ENCODE data around the gene KRTAP12-1.

KRTAP12-1 gene

GRCh38 chr21:44710294-44710665 is 28.3 kb upstream of the KRTAP12-1 start:
- Histone ChIP-seq H3K4me2 (ENCODE audit: low read length) (no peak overlapping the region), H3K36me3 (ENCODE audit: insufficient read depth, low read length) (no peaks in the 10 kb centered on the region), H3K9me3 (replicated peaks; ENCODE audit: low read length) (no peaks in the 10 kb centered on the region), H3K27me3 (ENCODE audit: control insufficient read depth, insufficient read depth, low read length) (peaks cover 90% of the 10 kb centered on the region), H3K4me3 (ENCODE audit: low read length) (no peak overlapping the region), H3K9ac (ENCODE audit: low read depth, low read length) (no peak overlapping the region), H3K4me1 (ENCODE audit: control insufficient read depth, insufficient read depth, low read length) (no peaks in the 10 kb centered on the region)

GRCh38 chr21:44709426-44710293 is 27.7 kb upstream of the KRTAP12-1 start:
- Histone ChIP-seq H3K27me3 (ENCODE audit: control insufficient read depth, insufficient read depth, low read length) (peaks cover 86% of the 10 kb centered on the region), H3K4me1 (ENCODE audit: control insufficient read depth, insufficient read depth, low read length) (no peaks in the 10 kb centered on the region), H3K4me2 (ENCODE audit: low read length) (no peak overlapping the region), H3K36me3 (ENCODE audit: insufficient read depth, low read length) (no peaks in the 10 kb centered on the region), H3K4me3 (ENCODE audit: low read length) (no peak overlapping the region), H3K9me3 (replicated peaks; ENCODE audit: low read length) (no peaks in the 10 kb centered on the region), H3K9ac (ENCODE audit: low read depth, low read length) (no peak overlapping the region)

GRCh38 chr21:44708866-44709425 is 27.0 kb upstream of the KRTAP12-1 start:
- no peaks in the 10 kb centered on the region for H3K36me3 ChIP-seq (ENCODE audit: insufficient read depth, low read length)
- no peaks in the 10 kb centered on the region for H3K4me1 ChIP-seq (ENCODE audit: control insufficient read depth, insufficient read depth, low read length)
- H3K27me3 ChIP-seq (ENCODE audit: control insufficient read depth, insufficient read depth, low read length) = peaks cover 86% of the 10 kb centered on the region
- no peaks in the 10 kb centered on the region for H3K9me3 ChIP-seq (replicated peaks; ENCODE audit: low read length)
- H3K4me3 ChIP-seq (ENCODE audit: low read length) = no peak overlapping the region
- H3K4me2 ChIP-seq (ENCODE audit: low read length) = no peak overlapping the region
- no peak overlapping the region for H3K9ac ChIP-seq (ENCODE audit: low read depth, low read length)

GRCh38 chr21:44708213-44708865 is 26.4 kb upstream of the KRTAP12-1 start:
- Histone ChIP-seq H3K36me3 (ENCODE audit: insufficient read depth, low read length) (no peaks in the 10 kb centered on the region), H3K9me3 (replicated peaks; ENCODE audit: low read length) (no peaks in the 10 kb centered on the region), H3K4me2 (ENCODE audit: low read length) (no peak overlapping the region), H3K27me3 (ENCODE audit: control insufficient read depth, insufficient read depth, low read length) (peaks cover 86% of the 10 kb centered on the region), H3K4me1 (ENCODE audit: control insufficient read depth, insufficient read depth, low read length) (no peaks in the 10 kb centered on the region), H3K9ac (ENCODE audit: low read depth, low read length) (no peak overlapping the region), H3K4me3 (ENCODE audit: low read length) (no peak overlapping the region)

GRCh38 chr21:44706706-44707581 is 25.0 kb upstream of the KRTAP12-1 start:
- H3K4me1 ChIP-seq (ENCODE audit: control insufficient read depth, insufficient read depth, low read length) = no peaks in the 10 kb centered on the region
- no peak overlapping the region for H3K4me3 ChIP-seq (ENCODE audit: low read length)

GRCh38 chr21:44706026-44706705 is 24.2 kb upstream of the KRTAP12-1 start:
- H3K9ac ChIP-seq (ENCODE audit: low read depth, low read length) = no peak overlapping the region
- H3K27me3 ChIP-seq (ENCODE audit: control insufficient read depth, insufficient read depth, low read length) = peaks cover 88% of the 10 kb centered on the region
- H3K9me3 ChIP-seq (replicated peaks; ENCODE audit: low read length) = no peaks in the 10 kb centered on the region
- no peaks in the 10 kb centered on the region for H3K4me1 ChIP-seq (ENCODE audit: control insufficient read depth, insufficient read depth, low read length)
- H3K4me2 ChIP-seq (ENCODE audit: low read length) = no peak overlapping the region
- no peak overlapping the region for H3K4me3 ChIP-seq (ENCODE audit: low read length)
- H3K36me3 ChIP-seq (ENCODE audit: insufficient read depth, low read length) = no peaks in the 10 kb centered on the region

More at GRCh38 chr21:44706706-44707581, 25.0 kb upstream of the KRTAP12-1 start:
- Histone ChIP-seq H3K4me2 (ENCODE audit: low read length) (no peak overlapping the region), H3K9me3 (replicated peaks; ENCODE audit: low read length) (no peaks in the 10 kb centered on the region), H3K27me3 (ENCODE audit: control insufficient read depth, insufficient read depth, low read length) (peaks cover 87% of the 10 kb centered on the region), H3K9ac (ENCODE audit: low read depth, low read length) (no peak overlapping the region), H3K36me3 (ENCODE audit: insufficient read depth, low read length) (no peaks in the 10 kb centered on the region)

GRCh38 chr21:44704636-44705001 is 22.7 kb upstream of the KRTAP12-1 start:
- H3K9me3 ChIP-seq (replicated peaks; ENCODE audit: low read length) = no peaks in the 10 kb centered on the region
- H3K4me2 ChIP-seq (ENCODE audit: low read length) = no peak overlapping the region
- no peaks in the 10 kb centered on the region for H3K4me1 ChIP-seq (ENCODE audit: control insufficient read depth, insufficient read depth, low read length)
- H3K9ac ChIP-seq (ENCODE audit: low read depth, low read length) = no peak overlapping the region
- H3K4me3 ChIP-seq (ENCODE audit: low read length) = no peak overlapping the region
- peaks cover 89% of the 10 kb centered on the region for H3K27me3 ChIP-seq (ENCODE audit: control insufficient read depth, insufficient read depth, low read length)
- no peaks in the 10 kb centered on the region for H3K36me3 ChIP-seq (ENCODE audit: insufficient read depth, low read length)

GRCh38 chr21:44703731-44704635 is 22.0 kb upstream of the KRTAP12-1 start:
- H3K36me3 ChIP-seq (ENCODE audit: insufficient read depth, low read length) = no peaks in the 10 kb centered on the region
- no peak overlapping the region for H3K4me2 ChIP-seq (ENCODE audit: low read length)
- peaks cover 87% of the 10 kb centered on the region for H3K27me3 ChIP-seq (ENCODE audit: control insufficient read depth, insufficient read depth, low read length)
- H3K4me3 ChIP-seq (ENCODE audit: low read length) = no peak overlapping the region
- no peaks in the 10 kb centered on the region for H3K4me1 ChIP-seq (ENCODE audit: control insufficient read depth, insufficient read depth, low read length)
- H3K9me3 ChIP-seq (replicated peaks; ENCODE audit: low read length) = no peaks in the 10 kb centered on the region
- no peak overlapping the region for H3K9ac ChIP-seq (ENCODE audit: low read depth, low read length)

GRCh38 chr21:44702973-44703730 is 21.2 kb upstream of the KRTAP12-1 start:
- Histone ChIP-seq H3K36me3 (ENCODE audit: insufficient read depth, low read length) (no peaks in the 10 kb centered on the region), H3K9me3 (replicated peaks; ENCODE audit: low read length) (no peaks in the 10 kb centered on the region), H3K4me2 (ENCODE audit: low read length) (no peak overlapping the region), H3K9ac (ENCODE audit: low read depth, low read length) (no peak overlapping the region), H3K4me3 (ENCODE audit: low read length) (no peak overlapping the region), H3K4me1 (ENCODE audit: control insufficient read depth, insufficient read depth, low read length) (no peaks in the 10 kb centered on the region), H3K27me3 (ENCODE audit: control insufficient read depth, insufficient read depth, low read length) (peaks cover 87% of the 10 kb centered on the region)
